HAP-1 (cell line): ENCODE results near the gene DIPK1A.

Experiments used
- DNase-seq, 2 experiments: peaks; one replicate each; pipeline ENCODE4 v3.0.0-alpha.2; 2016 to 2020; ENCODE audit warnings: low spot score in 2 of 2
- H3K27me3 ChIP-seq: fragments of 250-450 bp; sonication (Bioruptor Pico); 2 replicates; pipeline ENCODE4 v1.5.1; 2020; ENCODE audit warnings: low read depth, mild to moderate bottlenecking, moderate library complexity
- H3K36me3 ChIP-seq: fragments of 250-450 bp; sonication (Bioruptor Pico); replicated peaks from 2 replicates; pipeline ENCODE4 v1.5.1; 2020; ENCODE audit warnings: mild to moderate bottlenecking
- H3K4me1 ChIP-seq: fragments of 250-450 bp; sonication (Bioruptor Pico); 2 replicates; pipeline ENCODE4 v1.5.1; 2020; ENCODE audit warnings: mild to moderate bottlenecking
- H3K4me3 ChIP-seq: fragments of 250-450 bp; sonication (Bioruptor Pico); 2 replicates; pipeline ENCODE4 v1.5.1; 2020; ENCODE audit warnings: mild to moderate bottlenecking, moderate library complexity
- H3K9me3 ChIP-seq: fragments of 250-450 bp; sonication (Bioruptor Pico); 2 replicates; pipeline ENCODE4 v1.5.1; 2020; ENCODE audit warnings: mild to moderate bottlenecking, moderate library complexity
- in situ Hi-C: fragments of 300-500 bp; cut with MboI; formaldehyde crosslinking; loops from 3 replicates; pipeline ENCODE4 v1.14.3; 2020; ENCODE audit warnings: low sequenced_read_pairs, inconsistent platforms, mixed read lengths

The DIPK1A gene

DNA sequence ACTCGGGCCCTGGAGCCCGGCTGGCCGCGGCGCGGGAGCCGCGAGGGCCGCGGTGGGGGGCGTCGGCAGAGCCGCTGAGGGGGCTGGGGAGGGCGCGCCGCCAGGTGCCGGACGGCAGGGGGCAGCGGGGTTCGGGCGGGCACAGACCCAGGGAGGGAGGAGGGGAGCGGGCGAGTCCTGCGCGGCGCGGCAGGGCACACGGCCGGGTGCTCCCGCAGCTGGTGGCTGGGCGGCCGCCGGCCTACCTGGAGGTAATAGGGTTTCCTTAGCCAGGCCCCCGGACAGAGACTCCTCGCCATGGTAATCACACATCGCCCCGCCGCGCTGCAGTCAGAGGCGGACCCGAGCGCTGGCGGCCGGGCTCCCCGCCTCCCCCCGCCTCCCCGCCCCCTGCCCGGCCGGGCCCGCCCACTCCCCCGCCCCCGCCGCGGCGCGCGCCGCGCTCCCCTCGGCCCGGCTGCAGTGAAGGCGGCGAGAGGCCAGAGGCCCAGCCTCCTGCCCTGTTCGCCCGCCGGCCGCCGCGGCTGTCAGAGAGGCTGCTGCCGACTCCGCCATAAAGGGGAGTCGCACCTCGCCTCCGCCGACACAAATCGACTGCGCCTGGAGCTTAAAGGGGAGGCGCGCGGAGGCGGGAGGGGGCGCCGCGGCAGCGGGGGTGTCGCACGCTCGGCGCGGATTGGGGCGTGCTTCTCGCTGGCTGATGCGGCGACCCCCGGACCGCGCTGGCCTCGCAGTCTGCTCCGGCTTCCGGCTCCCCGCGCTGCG is at the start of gene DIPK1A:
Gene DIPK1A, minus strand, starts transcription at position 332 of the 765 bp plus-strand sequence. Its CDS starts 33 bp downstream, at position 299.
- DNase-seq, result peak; percentile 59 to 82
- Histone ChIP-seq H3K9me3 (no peaks in the 10 kb centered on the region), H3K4me3 (peak within 1 kb of the TSS; percentile 45), H3K27me3 (peaks cover 39% of the 10 kb centered on the region), H3K36me3 (no peaks in the 10 kb centered on the region), H3K4me1 (peaks cover 4% of the 10 kb centered on the region)
- in situ Hi-C loops, result no loop called here

DNA sequence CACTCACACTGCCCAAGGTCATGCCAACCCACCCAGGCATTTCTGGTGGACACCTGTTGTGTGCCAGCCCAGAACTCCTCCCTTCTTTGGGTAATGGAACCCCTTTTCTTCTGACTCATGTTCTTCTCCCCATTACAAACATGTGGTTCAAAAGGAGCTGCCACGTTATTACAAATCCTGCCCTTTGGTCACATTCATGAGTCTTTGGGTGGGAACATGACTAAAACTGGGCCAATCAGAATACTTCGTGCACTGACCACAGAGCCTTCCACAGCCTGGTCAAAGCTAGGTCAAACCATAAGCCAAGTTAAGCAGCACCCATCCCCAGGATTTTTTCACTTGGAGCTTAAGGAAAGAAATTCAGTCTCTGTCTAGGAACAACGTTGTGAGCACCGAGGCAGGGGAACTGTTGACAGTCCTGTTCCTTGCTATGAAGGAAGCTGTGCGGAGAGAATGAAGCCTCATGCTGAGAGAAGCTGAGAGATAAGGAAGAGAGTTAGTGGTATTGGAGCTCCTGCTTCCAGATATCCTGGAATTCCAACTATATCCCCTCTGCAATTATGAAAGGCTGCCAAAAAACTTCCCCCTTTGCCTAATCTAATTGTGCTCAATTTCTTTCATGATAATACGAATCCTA is 46.8 kb upstream of the DIPK1A start:
- in situ Hi-C loops, result no loop called here
- H3K9me3 ChIP-seq, result no peaks in the 10 kb centered on the region
- H3K36me3 ChIP-seq, result no peaks in the 10 kb centered on the region
- no peak overlapping the region for H3K4me3 ChIP-seq
- peaks cover 24% of the 10 kb centered on the region for H3K27me3 ChIP-seq
- H3K4me1 ChIP-seq, result no peaks in the 10 kb centered on the region; the same call in 1 of the 2 replicates
- no peak for DNase-seq

DNA sequence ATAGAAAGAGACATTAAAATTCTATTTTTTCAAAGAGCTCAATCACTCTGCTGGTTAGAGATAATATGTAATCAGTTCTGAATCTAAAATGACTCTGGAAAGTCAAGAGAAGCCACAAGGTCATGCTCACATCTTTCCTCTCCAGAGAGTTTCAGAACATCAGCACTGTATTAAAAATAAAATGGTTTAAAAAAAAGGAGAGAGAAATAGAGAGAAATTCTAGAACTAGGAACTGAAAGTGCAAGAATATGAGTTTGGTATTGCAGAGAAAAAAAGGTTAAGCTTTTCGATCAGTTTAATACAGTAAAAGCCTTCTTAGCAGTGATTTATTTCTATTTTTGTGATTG is 44.0 kb upstream of the DIPK1A start:
- Histone ChIP-seq H3K9me3 (no peaks in the 10 kb centered on the region), H3K4me1 (no peaks in the 10 kb centered on the region), H3K36me3 (no peaks in the 10 kb centered on the region), H3K27me3 (peaks cover 27% of the 10 kb centered on the region), H3K4me3 (no peak overlapping the region)
- in situ Hi-C loops, result no loop called here
- DNase-seq, result no peak

DNA sequence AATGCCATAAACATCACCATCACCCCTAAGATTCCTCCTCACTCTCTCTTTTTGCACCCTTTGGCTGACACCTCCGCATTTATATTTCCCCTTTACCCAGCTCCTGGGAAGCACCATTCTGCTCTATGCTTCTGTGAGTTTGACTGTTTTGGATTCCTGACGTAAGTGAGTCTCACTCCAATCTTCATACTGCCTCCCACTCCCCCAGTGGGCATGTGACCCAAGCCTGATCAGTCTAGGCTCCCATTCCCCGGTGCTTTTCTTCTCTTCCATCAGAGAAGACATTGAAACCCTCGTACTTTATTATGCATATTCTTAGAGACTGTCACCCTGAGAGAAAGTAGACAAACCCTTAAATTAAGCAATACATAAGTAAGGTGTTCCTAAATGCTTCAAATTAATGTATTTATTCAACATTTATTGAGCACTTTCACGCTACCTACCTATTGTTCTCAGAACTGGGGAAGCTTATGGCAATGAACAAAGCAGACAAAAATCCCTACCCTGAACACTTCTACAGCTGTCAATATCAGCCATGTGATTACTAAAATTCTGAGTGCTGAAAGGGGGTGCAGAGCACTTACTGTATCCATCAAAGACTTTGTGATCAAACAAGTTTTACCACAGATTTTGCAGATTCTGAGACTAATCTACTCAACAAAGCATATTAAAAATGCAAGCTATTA is 43.4 kb upstream of the DIPK1A start:
- in situ Hi-C loops, result no loop called here
- no peak for DNase-seq
- peaks cover 30% of the 10 kb centered on the region for H3K27me3 ChIP-seq
- H3K4me3 ChIP-seq, result no peak overlapping the region
- no peaks in the 10 kb centered on the region for H3K9me3 ChIP-seq
- no peaks in the 10 kb centered on the region for H3K36me3 ChIP-seq
- H3K4me1 ChIP-seq, result no peaks in the 10 kb centered on the region

DNA sequence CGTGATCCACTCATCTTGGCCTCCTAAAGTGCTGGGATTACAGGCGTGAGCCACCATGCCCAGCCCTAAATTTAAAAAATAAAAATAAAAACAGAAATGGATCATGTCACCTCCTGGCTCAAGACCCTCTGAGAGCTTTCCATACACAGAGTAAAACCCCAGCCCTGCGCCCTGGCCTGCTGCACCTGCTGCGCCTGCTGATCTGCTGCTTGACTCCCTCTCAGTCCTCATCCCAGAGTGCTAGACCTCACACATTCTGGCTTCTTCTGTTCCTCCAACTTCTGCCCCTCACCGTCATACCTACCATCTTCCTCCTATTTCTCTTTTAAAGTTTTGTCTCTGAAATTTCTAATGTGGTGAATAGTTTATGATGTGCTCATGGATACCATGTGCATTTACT is 42.7 kb upstream of the DIPK1A start:
- no peak for DNase-seq
- H3K27me3 ChIP-seq, result peaks cover 30% of the 10 kb centered on the region
- H3K4me3 ChIP-seq, result no peak overlapping the region
- in situ Hi-C loops, result no loop called here
- no peaks in the 10 kb centered on the region for H3K9me3 ChIP-seq
- H3K4me1 ChIP-seq, result no peaks in the 10 kb centered on the region
- H3K36me3 ChIP-seq, result no peaks in the 10 kb centered on the region

DNA sequence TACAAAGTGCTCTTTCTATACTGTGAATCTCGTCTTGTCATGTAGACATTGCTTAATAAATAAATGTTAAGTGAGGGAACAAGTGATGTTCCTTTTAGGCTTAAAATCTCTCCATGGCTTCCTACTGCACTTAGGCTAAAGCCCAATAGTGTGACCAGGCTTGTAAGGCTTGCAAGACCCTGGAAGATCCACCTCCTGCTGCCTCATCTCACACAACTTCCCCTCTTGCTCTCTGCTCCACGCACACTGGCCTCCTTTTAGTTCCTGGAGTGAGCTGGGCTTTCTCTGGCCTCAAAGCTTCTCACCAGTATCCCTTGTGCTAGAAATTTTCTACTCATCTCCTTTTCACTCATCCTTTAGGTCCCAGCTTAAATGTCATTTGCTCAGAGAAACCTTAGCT is 41.5 kb upstream of the DIPK1A start:
- Histone ChIP-seq H3K27me3 (peaks cover 37% of the 10 kb centered on the region), H3K36me3 (no peaks in the 10 kb centered on the region), H3K4me1 (no peaks in the 10 kb centered on the region), H3K4me3 (no peak overlapping the region), H3K9me3 (no peaks in the 10 kb centered on the region)
- in situ Hi-C loops, result no loop called here
- no peak for DNase-seq

DNA sequence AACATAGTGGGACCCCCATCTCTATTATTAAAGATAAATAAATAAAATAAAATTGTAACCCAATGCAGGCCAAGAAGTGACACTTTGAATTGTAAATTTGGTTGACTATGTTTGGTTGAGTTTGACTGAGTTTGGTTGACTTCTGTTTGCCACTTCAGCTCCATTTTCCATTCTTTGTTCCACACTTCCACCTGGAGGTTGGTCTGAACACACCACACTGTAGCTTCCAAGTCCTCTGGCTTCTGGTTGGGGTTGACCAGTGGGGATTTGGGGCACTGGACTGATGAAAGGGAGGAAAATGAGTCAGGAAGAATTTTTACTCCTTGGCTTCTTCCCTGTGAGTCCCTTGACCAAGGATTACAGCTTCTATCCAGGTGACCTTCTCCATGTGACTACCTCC is 40.6 kb upstream of the DIPK1A start:
- Histone ChIP-seq H3K9me3 (no peaks in the 10 kb centered on the region), H3K36me3 (no peaks in the 10 kb centered on the region), H3K4me1 (no peaks in the 10 kb centered on the region), H3K27me3 (peaks cover 46% of the 10 kb centered on the region), H3K4me3 (no peak overlapping the region)
- in situ Hi-C loops, result no loop called here
- DNase-seq, result no peak

DNA sequence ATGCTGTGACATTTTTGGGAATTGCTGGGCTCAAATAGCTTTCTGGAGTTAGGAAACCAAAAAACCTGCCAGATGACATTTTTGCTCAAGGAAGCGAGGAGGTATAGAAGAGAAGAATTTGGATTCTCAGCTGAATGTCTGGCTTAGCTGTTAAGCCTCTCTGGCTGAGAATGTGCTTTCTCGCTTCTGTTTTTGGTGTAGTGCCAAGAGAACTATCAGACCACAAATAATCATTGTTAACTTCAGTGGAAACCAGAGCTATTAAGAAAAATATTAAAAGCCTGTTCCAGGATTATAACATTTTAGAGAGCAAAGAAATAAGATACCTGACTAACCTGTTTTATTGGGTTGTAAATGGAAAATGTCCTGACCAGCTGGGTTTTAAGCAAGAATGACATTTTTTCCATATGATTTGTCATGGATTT is 39.5 kb upstream of the DIPK1A start:
- Histone ChIP-seq H3K36me3 (no peaks in the 10 kb centered on the region), H3K9me3 (no peaks in the 10 kb centered on the region), H3K27me3 (peaks cover 56% of the 10 kb centered on the region), H3K4me3 (no peak overlapping the region), H3K4me1 (no peaks in the 10 kb centered on the region)
- DNase-seq, result no peak
- in situ Hi-C loops, result no loop called here

DNA sequence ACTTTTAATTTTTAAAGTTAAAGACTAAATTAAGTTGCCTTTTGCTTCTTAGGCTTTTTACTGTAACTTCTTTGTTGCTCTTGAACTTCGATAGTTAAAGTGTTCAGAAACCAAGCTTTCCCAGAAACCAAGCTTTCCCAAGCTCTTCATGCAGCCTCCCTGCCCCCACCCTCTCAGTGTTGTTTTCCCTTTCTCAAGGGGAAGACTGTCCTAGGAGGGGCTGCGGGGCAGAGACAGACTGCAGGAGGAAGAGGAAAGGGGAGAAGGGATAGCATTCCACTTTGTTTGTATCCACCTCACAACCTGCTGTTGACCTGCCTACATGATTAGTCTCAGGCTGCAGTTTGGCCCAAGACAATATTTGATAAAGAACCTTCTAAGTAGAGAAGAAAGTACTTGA is 39.0 kb upstream of the DIPK1A start:
- Histone ChIP-seq H3K9me3 (no peaks in the 10 kb centered on the region), H3K4me3 (no peak overlapping the region), H3K27me3 (peaks cover 56% of the 10 kb centered on the region), H3K36me3 (no peaks in the 10 kb centered on the region), H3K4me1 (no peaks in the 10 kb centered on the region)
- in situ Hi-C loops, result no loop called here
- DNase-seq, result no peak

DNA sequence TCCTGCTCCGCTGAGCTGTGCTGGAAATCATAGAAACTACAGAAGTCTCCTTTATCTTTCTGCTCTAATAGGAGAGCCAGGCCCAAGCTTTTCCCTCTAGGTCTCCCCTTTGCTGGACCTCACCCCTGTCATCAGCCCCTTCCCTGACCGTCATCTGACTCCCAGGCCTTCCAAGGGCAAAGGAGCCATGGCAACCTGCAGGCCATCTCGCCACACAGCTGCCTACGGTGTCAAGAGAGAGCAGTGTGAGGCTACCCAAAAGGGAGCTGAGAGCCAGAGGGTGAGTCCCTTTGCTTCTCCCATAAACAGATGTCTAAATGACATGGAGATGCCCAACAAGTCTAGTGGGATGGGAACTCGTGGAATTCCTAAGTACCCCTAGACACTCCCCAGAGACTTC is 37.6 kb upstream of the DIPK1A start:
- Histone ChIP-seq H3K36me3 (no peaks in the 10 kb centered on the region), H3K4me3 (no peak overlapping the region), H3K9me3 (no peaks in the 10 kb centered on the region), H3K27me3 (peaks cover 48% of the 10 kb centered on the region), H3K4me1 (no peaks in the 10 kb centered on the region)
- in situ Hi-C loops, result no loop called here
- DNase-seq, result no peak

DNA sequence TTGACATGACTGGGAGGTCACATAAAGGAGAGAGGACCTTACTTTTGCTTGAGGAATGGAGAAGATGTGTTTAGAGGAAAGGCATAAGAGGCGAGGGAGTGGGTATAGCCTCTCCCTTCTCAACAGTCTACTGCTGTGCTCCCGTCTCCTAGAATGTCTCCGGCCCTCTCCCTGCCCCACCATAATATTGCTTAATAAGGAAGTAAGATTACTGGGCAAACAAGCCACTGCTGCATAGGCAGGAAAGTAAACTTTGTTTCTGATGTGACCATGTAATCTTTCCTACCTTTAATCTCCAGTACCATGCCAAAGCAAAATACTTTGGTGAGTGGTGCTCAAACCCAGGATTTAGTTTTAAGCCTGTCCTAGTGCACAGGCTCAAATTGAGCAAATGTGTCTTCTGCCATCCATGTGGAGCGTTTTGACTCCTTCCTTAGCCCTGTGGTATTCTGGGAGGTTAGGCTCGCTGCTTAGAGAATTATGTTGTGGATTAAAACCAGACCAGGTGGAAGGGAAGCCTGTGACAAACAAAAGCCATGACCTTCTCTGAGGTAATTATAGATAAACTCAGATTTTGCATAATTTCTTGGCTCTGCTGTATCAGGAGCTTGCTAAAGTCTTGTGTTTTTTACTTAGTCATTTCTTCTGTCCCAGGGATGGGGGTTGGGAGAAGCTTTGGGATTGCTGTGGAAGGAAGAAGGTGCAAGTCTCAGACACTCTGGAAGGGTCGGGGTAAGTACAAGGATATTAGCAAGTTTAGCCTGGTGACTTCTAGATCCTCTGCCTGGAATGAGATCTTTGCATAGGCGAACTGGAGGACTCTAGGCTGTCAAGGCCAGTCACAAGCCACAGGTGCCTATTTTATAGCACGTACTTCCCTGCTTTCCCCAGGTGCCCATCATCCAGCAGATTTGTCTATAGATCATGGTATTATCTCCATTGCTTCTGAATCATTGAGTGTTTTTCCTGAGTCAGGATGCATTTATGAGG is 34.5 kb upstream of the DIPK1A start:
- no peaks in the 10 kb centered on the region for H3K4me1 ChIP-seq
- H3K4me3 ChIP-seq, result no peak overlapping the region
- H3K9me3 ChIP-seq, result no peaks in the 10 kb centered on the region
- DNase-seq, result no peak
- H3K27me3 ChIP-seq, result peaks cover 44% of the 10 kb centered on the region
- H3K36me3 ChIP-seq, result no peaks in the 10 kb centered on the region
- in situ Hi-C loops, result no loop called here

DNA sequence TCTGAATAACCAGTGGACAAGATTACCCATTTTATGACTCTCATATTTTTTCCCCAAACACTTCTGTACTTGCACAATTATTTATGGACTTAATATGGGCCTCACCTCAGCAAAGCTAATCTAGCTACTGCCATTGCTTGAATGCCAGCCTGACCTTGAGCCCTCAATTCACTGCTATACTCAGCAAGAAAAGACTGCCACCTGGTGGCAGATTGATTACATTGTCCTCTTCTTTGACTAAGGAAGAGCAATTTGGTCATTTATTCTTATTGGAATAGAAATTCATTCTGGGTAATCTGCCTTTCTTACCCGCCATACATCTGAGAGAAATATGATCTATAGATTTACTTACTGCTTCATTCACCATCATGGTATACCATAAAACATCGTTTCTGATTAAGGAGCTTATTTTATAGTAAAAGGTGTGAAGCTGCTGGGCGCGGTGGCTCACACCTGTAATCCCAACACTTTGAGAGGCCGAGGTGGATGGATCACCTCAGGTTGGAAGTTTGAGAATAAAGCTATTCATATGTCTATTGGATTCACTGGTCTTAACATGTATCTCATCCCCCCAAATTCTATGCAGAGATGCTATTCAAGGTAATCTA is 32.9 kb upstream of the DIPK1A start:
- Histone ChIP-seq H3K4me1 (no peaks in the 10 kb centered on the region), H3K36me3 (no peaks in the 10 kb centered on the region), H3K27me3 (peaks cover 51% of the 10 kb centered on the region), H3K9me3 (no peaks in the 10 kb centered on the region), H3K4me3 (no peak overlapping the region)
- peak; percentile 81 to 85 for DNase-seq
- in situ Hi-C loops, result loop anchor here (5.0 kb wide), 1 partner anchor 132 kb away; no protein-coding TSS in a partner anchor

DNA sequence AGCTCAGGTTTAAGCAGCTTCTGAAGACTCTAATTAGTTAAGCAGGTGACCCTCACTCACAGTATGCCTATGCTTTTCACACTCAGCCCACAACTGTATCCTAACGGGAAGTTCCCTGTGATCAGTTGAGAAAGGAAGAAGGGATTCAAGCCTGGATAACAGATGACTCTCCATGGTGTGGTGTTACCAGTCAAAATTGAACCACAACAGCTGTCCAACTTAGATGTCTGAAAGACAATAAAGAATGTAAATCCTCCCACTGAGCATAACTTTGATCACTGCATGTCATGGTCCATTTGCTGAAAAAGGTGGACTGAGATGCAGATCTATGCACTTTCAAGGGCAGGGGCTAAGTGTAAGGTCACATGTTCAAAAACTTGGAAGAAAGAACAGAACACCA is 32.3 kb upstream of the DIPK1A start:
- H3K4me1 ChIP-seq, result no peaks in the 10 kb centered on the region
- no peaks in the 10 kb centered on the region for H3K9me3 ChIP-seq
- no peak for DNase-seq
- H3K36me3 ChIP-seq, result no peaks in the 10 kb centered on the region
- in situ Hi-C loops, result loop anchor here (5.0 kb wide), 1 partner anchor 131 kb away; no protein-coding TSS in a partner anchor
- no peak overlapping the region for H3K4me3 ChIP-seq
- peaks cover 52% of the 10 kb centered on the region for H3K27me3 ChIP-seq
